Mucosa of descending colon (tissue), 3 donors: ENCODE data around the gene RRP12. TPM values are rescaled to one million over a fixed set of nuclear protein-coding genes. Genes with fewer than 3 reads are reported as not detected.

Experiments
- ATAC-seq: fragments of 200-7000 bp; cut with Tn5 transposase; one replicate; pipeline ENCODE4 v1.9.1; 2020; ENCODE audit warnings: mild to moderate bottlenecking, moderate library complexity
- DNase-seq, 3 donors: peaks; one replicate each; pipeline ENCODE4 v3.0.0-alpha.2; 2020
- H3K36me3 ChIP-seq: fragments of 200-600 bp; one replicate; pipeline ENCODE4 v1.8.0; 2021; ENCODE audit warnings: low read depth, mild to moderate bottlenecking
- H3K4me1 ChIP-seq: fragments of 200-600 bp; one replicate; pipeline ENCODE4 v1.8.0; 2021; ENCODE audit warnings: low read depth, mild to moderate bottlenecking
- H3K4me3 ChIP-seq: fragments of 200-600 bp; one replicate; pipeline ENCODE4 v1.8.0; 2021; ENCODE audit warnings: mild to moderate bottlenecking
- H3K9me3 ChIP-seq: fragments of 200-600 bp; one replicate; pipeline ENCODE4 v1.8.0; 2021; ENCODE audit warnings: mild to moderate bottlenecking
- intact Hi-C, 2 donors: fragments of 100-400 bp; cut with DNase I in 1 of 2; cut with micrococcal nuclease in 1 of 2; formaldehyde crosslinking; loops; one replicate each; pipeline versions ENCODE4 v1.11.0 to v1.11.1; 2022; cut with DNase I, micrococcal nuclease
- total RNA-seq, 3 donors: library from RNA; stranded (reverse); fragmentation: NEBNext Ultra II Directional in 2 of 3; extraction: Animal tissue kit (Norgen Biotek cat#: 25700) in 2 of 3; gene quantifications; one replicate each; pipeline versions ENCODE4 v1.2.1 to v1.2.4, GENCODE V29; 2021 to 2023
- TF ChIP-seq, protein P1 (sequence below): fragments of 200-600 bp; IDR thresholded peaks from one replicate; pipeline ENCODE4 v1.8.0; 2022; ENCODE audit warnings: antibody characterized with exemption, mild to moderate bottlenecking
- donor health status: DM: no; HTN: no; CAD: no; lungs with moderate emphysema.
- donor health status: DM: no; HTN: no; CAD: no.
- donor health status: DM: no; HTN: yes; CAD: no.

The RRP12 gene
- total RNA-seq, 3 donors from 2014 or later: 14.6 to 19.4 (median 16.9) TPM

DNA sequence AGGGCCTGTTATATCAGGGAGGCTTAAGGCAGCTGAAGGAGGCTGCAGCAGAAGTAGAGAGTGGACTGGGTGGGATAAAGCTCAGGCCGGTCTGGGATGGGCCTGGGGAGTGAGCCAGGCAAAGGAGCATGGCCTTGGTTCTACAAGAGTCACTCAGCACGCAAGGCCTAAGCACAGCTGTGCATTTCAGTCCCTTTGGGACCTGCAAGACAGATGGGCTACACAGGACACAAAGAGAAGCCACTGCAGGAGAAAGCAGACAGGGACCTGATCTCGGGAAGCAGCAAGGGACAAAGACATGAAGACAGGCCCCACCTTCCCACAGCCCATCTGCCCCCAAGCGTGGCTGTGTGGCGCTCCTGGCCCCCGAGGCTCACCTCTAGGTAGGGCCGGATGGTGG lies 29.4 kb downstream of the RRP12 start:
- Histone ChIP-seq H3K4me1 (no peaks in the 10 kb centered on the region), H3K4me3 (no peak overlapping the region), H3K9me3 (no peaks in the 10 kb centered on the region), H3K36me3 (no peaks in the 10 kb centered on the region)
- TF ChIP-seq, protein P1, sequence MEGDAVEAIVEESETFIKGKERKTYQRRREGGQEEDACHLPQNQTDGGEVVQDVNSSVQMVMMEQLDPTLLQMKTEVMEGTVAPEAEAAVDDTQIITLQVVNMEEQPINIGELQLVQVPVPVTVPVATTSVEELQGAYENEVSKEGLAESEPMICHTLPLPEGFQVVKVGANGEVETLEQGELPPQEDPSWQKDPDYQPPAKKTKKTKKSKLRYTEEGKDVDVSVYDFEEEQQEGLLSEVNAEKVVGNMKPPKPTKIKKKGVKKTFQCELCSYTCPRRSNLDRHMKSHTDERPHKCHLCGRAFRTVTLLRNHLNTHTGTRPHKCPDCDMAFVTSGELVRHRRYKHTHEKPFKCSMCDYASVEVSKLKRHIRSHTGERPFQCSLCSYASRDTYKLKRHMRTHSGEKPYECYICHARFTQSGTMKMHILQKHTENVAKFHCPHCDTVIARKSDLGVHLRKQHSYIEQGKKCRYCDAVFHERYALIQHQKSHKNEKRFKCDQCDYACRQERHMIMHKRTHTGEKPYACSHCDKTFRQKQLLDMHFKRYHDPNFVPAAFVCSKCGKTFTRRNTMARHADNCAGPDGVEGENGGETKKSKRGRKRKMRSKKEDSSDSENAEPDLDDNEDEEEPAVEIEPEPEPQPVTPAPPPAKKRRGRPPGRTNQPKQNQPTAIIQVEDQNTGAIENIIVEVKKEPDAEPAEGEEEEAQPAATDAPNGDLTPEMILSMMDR: no peak
- DNase-seq (no peak), ATAC-seq (no peak)
- intact Hi-C loops: no loop called here

DNA sequence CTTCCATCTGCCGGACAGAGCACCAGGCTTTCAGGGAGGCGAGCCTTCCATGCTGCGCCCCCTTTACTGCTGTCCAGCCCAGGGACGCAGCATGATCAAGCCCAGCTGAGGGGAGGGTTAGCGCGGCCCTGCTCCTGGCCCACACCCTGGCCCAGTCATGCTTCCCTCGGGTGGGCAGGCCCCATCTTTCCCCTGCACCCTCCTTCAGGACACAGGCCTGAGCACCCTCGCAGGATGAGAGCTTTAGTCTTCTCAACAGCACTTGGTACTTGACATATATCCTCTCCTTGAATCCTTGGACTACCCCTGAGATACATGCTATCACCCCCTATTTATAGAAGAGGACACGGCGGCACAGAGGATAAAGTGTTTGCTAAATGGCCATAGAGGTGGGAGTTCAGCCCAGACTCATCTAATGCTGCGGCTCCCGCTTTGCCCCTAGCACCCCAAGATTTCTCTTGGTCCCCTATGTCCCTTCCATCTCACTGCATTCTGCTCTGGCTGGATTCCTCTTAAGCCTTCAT lies 34.0 kb downstream of the RRP12 start:
- DNase-seq: no peak
- no peaks in the 10 kb centered on the region for H3K36me3 ChIP-seq
- intact Hi-C loops: no loop called here
- ATAC-seq: no peak
- H3K9me3 ChIP-seq: no peaks in the 10 kb centered on the region
- TF ChIP-seq, protein P1: no peak
- H3K4me1 ChIP-seq: no peaks in the 10 kb centered on the region
- no peak overlapping the region for H3K4me3 ChIP-seq

DNA sequence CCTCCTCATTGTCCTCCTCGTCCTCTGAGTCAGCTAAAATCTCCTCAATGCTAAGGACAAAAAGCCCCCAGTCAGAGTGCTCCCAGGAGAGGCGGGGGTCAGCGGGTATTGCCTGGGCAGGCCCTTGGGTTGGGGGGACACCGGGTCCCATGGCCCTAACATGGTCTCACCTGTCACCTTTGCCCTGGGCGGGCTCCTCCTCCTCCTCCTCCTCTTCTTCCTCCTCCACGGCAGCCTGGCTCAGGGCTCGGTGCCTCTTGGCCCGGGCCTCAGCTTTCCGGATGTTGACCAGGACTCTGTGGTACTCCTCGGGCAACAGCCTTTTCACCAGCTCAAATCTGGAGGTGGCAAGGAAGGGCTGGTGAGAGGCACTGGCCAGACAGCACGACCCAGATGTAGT lies 34.6 kb downstream of the RRP12 start:
- TF ChIP-seq, protein P1: no peak
- no peaks in the 10 kb centered on the region for H3K4me1 ChIP-seq
- DNase-seq (no peak), ATAC-seq (no peak)
- H3K36me3 ChIP-seq: no peaks in the 10 kb centered on the region
- H3K9me3 ChIP-seq: no peaks in the 10 kb centered on the region
- no peak overlapping the region for H3K4me3 ChIP-seq
- intact Hi-C loops: no loop called here

- ATAC-seq: peak; percentile 48
- Histone ChIP-seq H3K9me3 (no peaks in the 10 kb centered on the region), H3K4me1 (no peaks in the 10 kb centered on the region), H3K36me3 (no peaks in the 10 kb centered on the region), H3K4me3 (no peak overlapping the region)
- TF ChIP-seq, protein P1: no peak
- no peak for DNase-seq
- intact Hi-C loops: no loop called here
Measured at GRCh38 chr10:97365761-97366351, 35.3 kb downstream of the RRP12 start.

DNA sequence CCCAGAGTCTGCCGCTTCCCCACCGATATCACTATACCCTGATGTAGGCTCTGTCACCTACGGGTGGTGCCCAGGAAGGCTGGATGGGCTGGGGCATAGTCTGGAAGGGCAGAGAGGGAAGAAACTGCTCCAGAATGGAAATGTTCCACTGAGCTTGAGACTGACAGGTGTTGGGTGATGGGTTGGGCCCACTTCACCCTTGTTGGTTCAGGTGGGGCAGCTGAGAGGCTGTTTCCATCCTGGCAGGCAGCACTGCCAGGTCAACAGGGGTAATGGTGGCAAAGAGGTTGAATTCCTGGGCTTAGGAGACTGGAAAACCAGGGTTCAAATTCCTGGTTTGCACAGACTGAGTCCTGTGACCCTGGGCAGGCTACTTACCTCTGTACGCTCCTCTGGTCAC lies 38.1 kb downstream of the RRP12 start:
- Histone ChIP-seq H3K36me3 (no peaks in the 10 kb centered on the region), H3K9me3 (no peaks in the 10 kb centered on the region), H3K4me1 (no peaks in the 10 kb centered on the region), H3K4me3 (no peak overlapping the region)
- ATAC-seq: no peak
- intact Hi-C loops: no loop called here
- TF ChIP-seq, protein P1: no peak
- DNase-seq: no peak
